Stimulated activated CD4-positive, alpha-beta T cell treated with anti-CD3 and anti-CD28 coated beads, TNF-alpha, amount 100 ng/mL, for 48 hours (primary cell): ENCODE results near the gene EXOC4.

Experiments used
- DNase-seq, 3 donors: peaks; one replicate each; pipeline ENCODE4 v3.0.0-alpha.2; 2020; ENCODE audit warnings: low read depth in 3 of 3

EXOC4 gene

GRCh38 chr7:133536450-133536849 is 283.6 kb downstream of the EXOC4 start:
- no peak for DNase-seq

- DNase-seq: no peak
Measured at GRCh38 chr7:133539016-133539415, 286.1 kb downstream of the EXOC4 start.

- no peak for DNase-seq
Measured at GRCh38 chr7:133540096-133540860, 287.4 kb downstream of the EXOC4 start.

GRCh38 chr7:133542209-133542780 is 289.4 kb downstream of the EXOC4 start:
- DNase-seq: no peak

GRCh38 chr7:133543657-133544056 is 290.8 kb downstream of the EXOC4 start:
- no peak for DNase-seq

GRCh38 chr7:133545618-133546017 is 292.7 kb downstream of the EXOC4 start:
- no peak for DNase-seq

GRCh38 chr7:133547981-133548380 is 295.1 kb downstream of the EXOC4 start:
- no peak for DNase-seq

- no peak for DNase-seq
Measured at GRCh38 chr7:133549633-133550032, 296.8 kb downstream of the EXOC4 start.

GRCh38 chr7:133550145-133550544 is 297.3 kb downstream of the EXOC4 start:
- no peak for DNase-seq

GRCh38 chr7:133550811-133551210 is 297.9 kb downstream of the EXOC4 start:
- DNase-seq: no peak

- DNase-seq: no peak
Measured at GRCh38 chr7:133551466-133551865, 298.6 kb downstream of the EXOC4 start.

- no peak for DNase-seq
Measured at GRCh38 chr7:133552079-133552478, 299.2 kb downstream of the EXOC4 start.

GRCh38 chr7:133554330-133554729 is 301.5 kb downstream of the EXOC4 start:
- DNase-seq: no peak

GRCh38 chr7:133556048-133556447 is 303.2 kb downstream of the EXOC4 start:
- DNase-seq: no peak

GRCh38 chr7:133556553-133556952 is 303.7 kb downstream of the EXOC4 start:
- DNase-seq: no peak

GRCh38 chr7:133560900-133561299 is 308.0 kb downstream of the EXOC4 start:
- DNase-seq: no peak

GRCh38 chr7:133561396-133561795 is 308.5 kb downstream of the EXOC4 start:
- DNase-seq: no peak

- no peak for DNase-seq
Measured at GRCh38 chr7:133562621-133563020, 309.7 kb downstream of the EXOC4 start.

GRCh38 chr7:133563251-133563650 is 310.4 kb downstream of the EXOC4 start:
- no peak for DNase-seq

GRCh38 chr7:133564484-133564883 is 311.6 kb downstream of the EXOC4 start:
- no peak for DNase-seq

GRCh38 chr7:133568544-133568943 is 315.7 kb downstream of the EXOC4 start:
- no peak for DNase-seq

- DNase-seq: no peak
Measured at GRCh38 chr7:133570321-133570720, 317.4 kb downstream of the EXOC4 start.

- DNase-seq: no peak
Measured at GRCh38 chr7:133571076-133571475, 318.2 kb downstream of the EXOC4 start.

- no peak for DNase-seq
Measured at GRCh38 chr7:133572087-133572486, 319.2 kb downstream of the EXOC4 start.
